PFSK-1 (cell line): ENCODE data around the gene SEMA6A.

Experiments
- FOXP2 ChIP-seq: optimal IDR thresholded peaks from 2 replicates; pipeline ENCODE3; 2011; ENCODE audit warnings: borderline replicate concordance, control low read depth, inconsistent platforms; ENCODE audit not compliant: insufficient read depth; ENCODE audit errors: extremely low read length, extremely low read depth
- POLR2AphosphoS5 ChIP-seq: IDR thresholded peaks from 2 replicates; pipeline ENCODE4 v1.6.1; 2012; ENCODE audit warnings: low read depth, mild to moderate bottlenecking, control low read depth, low read length, moderate library complexity
- SIN3A ChIP-seq: IDR thresholded peaks from 2 replicates; pipeline ENCODE4 v1.6.1; 2012; ENCODE audit warnings: mild to moderate bottlenecking, low read length, moderate library complexity, borderline replicate concordance; ENCODE audit not compliant: insufficient read depth
- TAF1 ChIP-seq: IDR thresholded peaks from 2 replicates; pipeline ENCODE4 v1.6.1; 2012; ENCODE audit warnings: low read length, control low read depth, borderline replicate concordance; ENCODE audit not compliant: insufficient read depth
- TF ChIP-seq, protein P1 (sequence below), 2 experiments: IDR thresholded peaks; 2 replicates each; pipeline versions ENCODE4 v1.6.1 to v1.8.0; 2011 to 2012; ENCODE audit warnings: low read depth in 2 of 2, low read length in 2 of 2, control low read depth in 1 of 2, inconsistent platforms in 1 of 2, mild to moderate bottlenecking in 1 of 2, moderate library complexity in 1 of 2; ENCODE audit not compliant: insufficient read depth in 1 of 2

SEMA6A gene

DNA sequence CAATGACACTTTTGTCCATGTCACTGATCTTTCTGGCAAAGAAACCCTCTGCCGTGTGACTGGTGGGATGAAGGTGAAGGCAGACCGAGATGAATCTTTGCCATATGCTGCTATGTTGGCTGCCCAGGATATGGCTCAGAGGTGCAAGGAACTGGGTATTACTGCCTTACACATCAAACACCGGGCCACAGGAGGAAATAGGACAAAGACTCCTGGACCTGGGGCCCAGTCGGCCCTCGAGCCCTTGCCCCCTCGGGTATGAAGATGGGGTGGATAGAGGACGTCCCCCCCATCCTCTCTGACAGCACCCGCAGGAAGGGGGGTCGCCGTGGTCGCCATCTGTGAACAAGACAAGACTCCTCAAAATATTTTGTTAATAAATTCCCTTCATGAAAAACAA is 12.0 kb downstream of the SEMA6A start:
- TF ChIP-seq SIN3A (no peak), POLR2AphosphoS5 (no peak)

DNA sequence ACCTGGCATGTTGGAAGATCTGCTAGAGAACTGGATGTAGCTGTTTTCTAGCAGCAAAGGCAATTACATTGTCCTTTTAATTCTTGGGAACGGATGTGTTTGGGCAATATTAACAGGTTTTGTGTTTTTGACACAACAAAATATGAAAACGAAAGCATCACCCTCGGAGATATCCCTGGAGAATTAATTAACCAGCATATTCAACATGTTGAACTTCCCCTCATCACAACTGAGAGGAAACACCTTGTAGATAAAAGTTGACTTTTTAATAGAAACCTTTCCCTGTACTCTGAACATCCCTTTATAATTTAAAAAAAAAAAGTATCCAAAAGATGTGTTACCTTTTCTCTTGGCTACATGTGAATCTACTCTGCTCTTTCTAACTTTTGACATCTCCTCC is 13.0 kb downstream of the SEMA6A start:
- no peak for TF ChIP-seq POLR2AphosphoS5
- TF ChIP-seq FOXP2: no peak
- TF ChIP-seq TAF1: no peak
- TF ChIP-seq, protein P1, sequence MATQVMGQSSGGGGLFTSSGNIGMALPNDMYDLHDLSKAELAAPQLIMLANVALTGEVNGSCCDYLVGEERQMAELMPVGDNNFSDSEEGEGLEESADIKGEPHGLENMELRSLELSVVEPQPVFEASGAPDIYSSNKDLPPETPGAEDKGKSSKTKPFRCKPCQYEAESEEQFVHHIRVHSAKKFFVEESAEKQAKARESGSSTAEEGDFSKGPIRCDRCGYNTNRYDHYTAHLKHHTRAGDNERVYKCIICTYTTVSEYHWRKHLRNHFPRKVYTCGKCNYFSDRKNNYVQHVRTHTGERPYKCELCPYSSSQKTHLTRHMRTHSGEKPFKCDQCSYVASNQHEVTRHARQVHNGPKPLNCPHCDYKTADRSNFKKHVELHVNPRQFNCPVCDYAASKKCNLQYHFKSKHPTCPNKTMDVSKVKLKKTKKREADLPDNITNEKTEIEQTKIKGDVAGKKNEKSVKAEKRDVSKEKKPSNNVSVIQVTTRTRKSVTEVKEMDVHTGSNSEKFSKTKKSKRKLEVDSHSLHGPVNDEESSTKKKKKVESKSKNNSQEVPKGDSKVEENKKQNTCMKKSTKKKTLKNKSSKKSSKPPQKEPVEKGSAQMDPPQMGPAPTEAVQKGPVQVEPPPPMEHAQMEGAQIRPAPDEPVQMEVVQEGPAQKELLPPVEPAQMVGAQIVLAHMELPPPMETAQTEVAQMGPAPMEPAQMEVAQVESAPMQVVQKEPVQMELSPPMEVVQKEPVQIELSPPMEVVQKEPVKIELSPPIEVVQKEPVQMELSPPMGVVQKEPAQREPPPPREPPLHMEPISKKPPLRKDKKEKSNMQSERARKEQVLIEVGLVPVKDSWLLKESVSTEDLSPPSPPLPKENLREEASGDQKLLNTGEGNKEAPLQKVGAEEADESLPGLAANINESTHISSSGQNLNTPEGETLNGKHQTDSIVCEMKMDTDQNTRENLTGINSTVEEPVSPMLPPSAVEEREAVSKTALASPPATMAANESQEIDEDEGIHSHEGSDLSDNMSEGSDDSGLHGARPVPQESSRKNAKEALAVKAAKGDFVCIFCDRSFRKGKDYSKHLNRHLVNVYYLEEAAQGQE (IDR thresholded peaks at IDR 0.05; ENCODE audit: insufficient read depth in 1 of 2, low read depth in 2 of 2, low read length in 2 of 2): no peak
- TF ChIP-seq SIN3A: no peak

DNA sequence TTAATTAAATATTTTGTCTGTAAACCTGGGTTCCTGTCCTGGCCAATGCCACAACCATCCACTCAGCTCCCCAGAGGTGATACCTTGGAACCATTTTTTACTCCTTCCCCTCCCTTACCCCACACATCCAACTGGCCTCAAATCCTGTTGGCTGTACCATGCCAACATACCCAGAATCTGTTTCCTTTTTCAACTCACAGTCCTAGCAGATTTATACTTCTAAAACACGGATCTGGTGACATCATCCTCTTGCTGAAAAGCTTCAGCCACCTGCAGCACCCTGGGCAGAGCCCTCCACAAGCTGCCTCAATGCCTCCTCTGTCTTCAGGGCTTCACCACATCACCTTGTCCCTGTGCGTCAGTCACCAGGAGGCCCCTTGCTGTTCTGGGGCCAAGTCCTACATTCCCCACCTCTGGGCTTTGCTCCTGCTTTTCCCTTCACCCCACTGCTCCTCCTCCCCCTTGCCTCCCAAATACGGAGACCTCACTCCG is 14.9 kb downstream of the SEMA6A start:
- TF ChIP-seq SIN3A (no peak), POLR2AphosphoS5 (no peak), FOXP2 (no peak), TAF1 (no peak)
- TF ChIP-seq, protein P1 (IDR thresholded peaks at IDR 0.05; ENCODE audit: insufficient read depth in 1 of 2, low read depth in 2 of 2, low read length in 2 of 2): no peak

DNA sequence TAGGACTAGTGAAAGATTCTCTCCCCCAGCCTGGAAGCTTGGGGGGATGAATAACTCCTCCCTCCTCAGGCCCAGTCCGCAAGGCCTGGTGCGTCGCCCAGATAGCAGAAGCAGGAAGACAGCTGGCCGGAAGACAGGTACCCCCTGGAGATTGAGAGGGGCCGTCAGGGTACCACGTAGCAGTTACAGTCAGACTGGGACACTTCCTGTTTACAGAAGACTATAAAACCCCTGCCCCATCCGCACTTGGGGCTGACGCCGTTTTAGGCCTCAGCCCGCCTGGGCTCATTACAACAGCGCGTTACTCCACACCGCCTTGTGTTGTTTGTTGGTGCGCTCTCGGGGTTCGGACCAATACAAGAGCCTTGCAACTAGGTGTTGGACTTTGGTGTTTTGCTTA is 15.4 kb downstream of the SEMA6A start:
- TF ChIP-seq, protein P1 (IDR thresholded peaks at IDR 0.05; ENCODE audit: insufficient read depth in 1 of 2, low read depth in 2 of 2, low read length in 2 of 2): no peak
- TF ChIP-seq SIN3A: no peak

DNA sequence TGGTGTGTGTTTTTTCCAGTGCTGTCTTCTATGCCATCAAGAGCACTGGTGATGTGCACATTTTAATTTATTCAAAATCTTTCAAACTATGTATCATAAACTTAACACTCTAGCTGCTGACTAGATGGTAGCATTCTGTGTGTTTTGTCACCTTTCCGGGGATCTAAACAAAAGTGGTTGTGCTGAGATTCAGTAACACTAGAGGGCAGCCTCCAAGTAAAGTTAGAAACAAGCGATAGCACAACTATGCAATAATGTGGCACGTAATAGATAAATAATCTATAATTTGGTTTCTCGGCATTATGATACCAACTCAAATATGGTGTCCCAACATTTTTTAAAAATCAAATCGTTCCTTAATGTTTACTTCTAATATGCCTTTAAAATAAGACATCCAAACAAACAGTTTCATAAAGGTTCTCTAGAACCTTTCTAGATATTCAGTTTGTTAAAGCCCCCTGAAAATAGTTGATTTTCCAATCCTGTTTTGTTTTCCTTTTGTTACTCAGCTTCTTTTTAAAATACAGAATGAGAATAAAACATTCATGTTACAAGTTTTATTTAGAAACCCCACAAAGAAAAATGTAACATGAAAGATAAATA is 16.9 kb downstream of the SEMA6A start:
- TF ChIP-seq, protein P1 (IDR thresholded peaks at IDR 0.05; ENCODE audit: insufficient read depth in 1 of 2, low read depth in 2 of 2, low read length in 2 of 2): no peak
- no peak for TF ChIP-seq TAF1
- no peak for TF ChIP-seq POLR2AphosphoS5
- TF ChIP-seq FOXP2: no peak
- no peak for TF ChIP-seq SIN3A
